GM12878 (cell line): ENCODE results near the gene ARL16. TPM values are rescaled to one million over a fixed set of nuclear protein-coding genes. Genes with fewer than 3 reads are reported as not detected.

Experiments
- ATAC-seq: fragments of 200-7000 bp; cut with Tn5 transposase; 3 replicates; pipeline ENCODE4 v1.9.1; 2020; ENCODE audit warnings: mild to moderate bottlenecking, moderate library complexity
- BruUV-seq: library from RNA; stranded (reverse); fragments of 400-500 nt; replicated peaks from 2 replicates; lab custom pipeline; 2021; lab: Mats Ljungman, UMichigan
- CTCF ChIA-PET: fragments of 300-600 bp; sonication (Branson Sonifier 250); formaldehyde crosslinking; extraction: SDS; loops from one replicate; lab custom pipeline; 2021; ENCODE audit warnings: inconsistent platforms; lab: Yijun Ruan, JAX
- POLR2A ChIA-PET: fragments of 350-600 bp; formaldehyde crosslinking; extraction: SDS; loops from one replicate; lab custom pipeline; 2021; ENCODE audit warnings: inconsistent platforms; lab: Charles Lee
- RAD21 ChIA-PET: fragments of 300-600 bp; sonication (Branson Sonifier 250); formaldehyde crosslinking; loops from one replicate; lab custom pipeline; 2023; ENCODE audit warnings: antibody characterized with exemption; ENCODE audit not compliant: unreplicated experiment; lab: Charles Lee
- SMC1A ChIA-PET: fragments of 300-600 bp; sonication (Branson Sonifier 250); formaldehyde crosslinking; loops from one replicate; lab custom pipeline; 2023; ENCODE audit not compliant: unreplicated experiment, uncharacterized antibody; lab: Charles Lee
- DNase-seq: peaks from one replicate; pipeline ENCODE4 v3.0.0-alpha.2; 2011; ENCODE audit warnings: low read depth, low spot score
- FAIRE-seq: peaks from 3 replicates; lab custom pipeline; 2011; peaks lifted over from hg19 to GRCh38; lab: Jason Lieb, UNC
- H2AFZ ChIP-seq: 2 replicates; pipeline ENCODE4 v1.6.0; 2011; ENCODE audit warnings: low read depth, low read length, control low read depth; ENCODE audit not compliant: control insufficient read depth
- H3K27ac ChIP-seq: 2 replicates; pipeline ENCODE4 v1.5.1; 2011; ENCODE audit warnings: control low read depth; ENCODE audit not compliant: control insufficient read depth, insufficient read depth
- H3K27me3 ChIP-seq, 2 experiments: replicated peaks in 1 of 2; 2 replicates each; pipeline versions ENCODE4 v1.6.0 to v1.6.1; 2011; ENCODE audit warnings: low read length in 1 of 2; ENCODE audit not compliant: control insufficient read depth in 2 of 2, insufficient read depth in 2 of 2
- H3K36me3 ChIP-seq, 2 experiments: 2 replicates each; pipeline ENCODE4 v1.5.1; 2011; ENCODE audit warnings: low read length in 1 of 2; ENCODE audit not compliant: control insufficient read depth in 2 of 2, insufficient read depth in 2 of 2
- H3K4me1 ChIP-seq: 2 replicates; pipeline ENCODE4 v1.6.1; 2011; ENCODE audit warnings: mild to moderate bottlenecking, low read length, moderate library complexity, mixed read lengths; ENCODE audit not compliant: control insufficient read depth, insufficient read depth
- H3K4me2 ChIP-seq: 2 replicates; pipeline ENCODE4 v1.6.0; 2011; ENCODE audit warnings: control low read depth; ENCODE audit not compliant: control insufficient read depth, insufficient read depth
- H3K4me3 ChIP-seq: fragments of 200-600 bp; sonication (generic); 2 replicates; pipeline ENCODE4 v1.5.1; 2016
- H3K79me2 ChIP-seq: 2 replicates; pipeline ENCODE4 v1.6.0; 2011; ENCODE audit warnings: low read length; ENCODE audit not compliant: control insufficient read depth, insufficient read depth
- H3K9ac ChIP-seq: 2 replicates; pipeline ENCODE4 v1.8.0; 2011; ENCODE audit warnings: low read length, control low read depth, mixed read lengths; ENCODE audit not compliant: control insufficient read depth, insufficient read depth
- H3K9me3 ChIP-seq: replicated peaks from 3 replicates; pipeline ENCODE4 v1.5.1; 2011; ENCODE audit warnings: mild to moderate bottlenecking, low read length; ENCODE audit not compliant: control insufficient read depth, insufficient read depth
- H4K20me1 ChIP-seq: 2 replicates; pipeline ENCODE4 v1.6.0; 2011; ENCODE audit not compliant: control insufficient read depth, insufficient read depth
- EED ChIP-seq: sonication (generic); IDR thresholded peaks from 2 replicates; pipeline ENCODE4 v1.6.1; 2016; ENCODE audit warnings: antibody characterized with exemption, low read depth
- GATAD2B ChIP-seq: fragments of 450-650 bp; conservative IDR thresholded peaks from 2 replicates; pipeline ENCODE4 v1.6.1; 2017; ENCODE audit warnings: low read depth, mild to moderate bottlenecking, moderate library complexity
- HCFC1 ChIP-seq: fragments of 150-350 bp; IDR thresholded peaks from 2 replicates; pipeline ENCODE4 v1.6.1; 2014; ENCODE audit warnings: low read length
- IRF3 ChIP-seq: fragments of 450-650 bp; IDR thresholded peaks from 2 replicates; pipeline ENCODE4 v1.6.1; 2014; ENCODE audit warnings: mild to moderate bottlenecking
- KLF5 ChIP-seq: fragments of 450-650 bp; IDR thresholded peaks from 2 replicates; pipeline ENCODE4 v1.6.1; 2014; ENCODE audit warnings: mild to moderate bottlenecking; ENCODE audit not compliant: partially characterized antibody
- NRF1 ChIP-seq: conservative IDR thresholded peaks from 2 replicates; pipeline ENCODE4 v1.6.1; 2011; ENCODE audit warnings: mild to moderate bottlenecking, low read depth, low read length, improper control_type of control experiment
- PAX5 ChIP-seq: IDR thresholded peaks from 2 replicates; pipeline ENCODE4 v1.6.1; 2011; ENCODE audit warnings: low read depth, low read length, borderline replicate concordance
- POLR2AphosphoS2 ChIP-seq: IDR thresholded peaks from 2 replicates; pipeline ENCODE4 v1.6.1; 2011; ENCODE audit warnings: low read depth, mild to moderate bottlenecking, low read length, improper control_type of control experiment, moderate library complexity
- POU2F2 ChIP-seq: IDR thresholded peaks from 3 replicates; pipeline ENCODE4 v1.6.1; 2011; ENCODE audit warnings: low read depth, mild to moderate bottlenecking, low read length, borderline replicate concordance
- RCOR1 ChIP-seq: conservative IDR thresholded peaks from 2 replicates; pipeline ENCODE4 v1.6.1; 2012; ENCODE audit warnings: low read depth, low read length, improper control_type of control experiment
- SMAD5 ChIP-seq: IDR thresholded peaks from 2 replicates; pipeline ENCODE4 v1.6.1; 2016; ENCODE audit warnings: antibody characterized with exemption, low read depth
- TCF3 ChIP-seq: IDR thresholded peaks from 2 replicates; pipeline ENCODE4 v1.6.1; 2012; ENCODE audit warnings: low read depth, mild to moderate bottlenecking, low read length, borderline replicate concordance; ENCODE audit not compliant: insufficient read depth
- YY1 ChIP-seq: IDR thresholded peaks from 2 replicates; pipeline ENCODE4 v1.6.1; 2011; ENCODE audit warnings: low read depth, mild to moderate bottlenecking, low read length
- WGBS: methylation state at CpG from one replicate; pipeline ENCODE4 v1.1.6; 2016; ENCODE audit warnings: low lambda C conversion rate; ENCODE audit not compliant: insufficient replicate concordance, insufficient coverage; ENCODE audit errors: missing lambda C conversion rate; 5-methylcytosine and 5-hydroxymethylcytosine counted together
- in situ Hi-C: fragments of 300-500 bp; cut with MboI; formaldehyde crosslinking; loops from 9 replicates; pipeline ENCODE4 v1.14.3; 2018; ENCODE audit warnings: mixed read lengths
- intact Hi-C: fragments of 100-400 bp; cut with micrococcal nuclease; formaldehyde crosslinking; loops from one replicate; pipeline ENCODE4 v1.14.2; 2022; ENCODE audit not compliant: unreplicated experiment
- polyA plus RNA-seq, 11 experiments: library from polyadenylated mRNA; depleted of rRNA in 4 of 11; unstranded in 6 of 11; stranded (reverse) in 5 of 11; fragments of >200 nt; fragmentation: Nextera tagmentation in 4 of 11; fragmentation: Illumina TruSeq in 1 of 11; extraction: Ambion mirVana in 4 of 11; extraction: Trizol in 1 of 11; gene quantifications; 1 replicate in 1 of 11; 2 replicates in 10 of 11; pipeline versions ENCODE4 v1.2.1 to v1.2.3, GENCODE V29; 2011 to 2016; ENCODE audit warnings: inconsistent platforms in 2 of 11, missing spikeins in 2 of 11, low read depth in 1 of 11
- total RNA-seq, 4 experiments: library from RNA; depleted of rRNA in 3 of 4; stranded (reverse); fragments of >200 nt in 3 of 4; fragmentation: Illumina TruSeq in 1 of 4; extraction: Trizol in 1 of 4; gene quantifications; 2 replicates each; pipeline versions ENCODE4 v1.2.1 to v1.2.3, GENCODE V29; 2013 to 2021
- TF ChIP-seq, protein P1 (sequence below): fragments of 450-650 bp; IDR thresholded peaks from 2 replicates; pipeline ENCODE4 v1.6.1; 2016; ENCODE audit warnings: mild to moderate bottlenecking, moderate library complexity, borderline replicate concordance

Gene ARL16
- total and polyA plus RNA-seq, 10 of the 15 experiments (the other 5 are each of a cell fraction or from before 2014, with no cell fraction given), result 4.7 to 47.6 (median 30.9) TPM

DNA sequence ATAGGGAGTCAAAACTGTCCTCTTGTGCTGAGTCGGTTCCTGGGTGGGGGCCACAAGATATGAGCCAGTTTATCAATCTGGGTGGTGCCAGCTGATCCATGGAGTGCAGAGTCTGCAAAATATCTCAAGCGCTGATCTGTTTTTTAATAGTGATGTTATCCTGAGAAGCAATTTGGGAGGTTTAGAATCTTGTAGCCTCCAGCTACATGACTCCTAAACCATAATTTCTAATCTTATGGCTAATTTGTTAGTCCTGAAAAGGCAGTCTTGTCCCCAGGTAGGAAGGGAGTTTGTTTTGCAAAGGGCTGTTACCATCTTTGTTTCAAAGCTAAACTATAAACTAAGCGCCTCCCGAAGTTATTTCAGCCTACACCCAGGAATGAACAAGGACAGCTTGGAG lies 44.9 kb downstream of the ARL16 start (continued):
- TF ChIP-seq, protein P1, sequence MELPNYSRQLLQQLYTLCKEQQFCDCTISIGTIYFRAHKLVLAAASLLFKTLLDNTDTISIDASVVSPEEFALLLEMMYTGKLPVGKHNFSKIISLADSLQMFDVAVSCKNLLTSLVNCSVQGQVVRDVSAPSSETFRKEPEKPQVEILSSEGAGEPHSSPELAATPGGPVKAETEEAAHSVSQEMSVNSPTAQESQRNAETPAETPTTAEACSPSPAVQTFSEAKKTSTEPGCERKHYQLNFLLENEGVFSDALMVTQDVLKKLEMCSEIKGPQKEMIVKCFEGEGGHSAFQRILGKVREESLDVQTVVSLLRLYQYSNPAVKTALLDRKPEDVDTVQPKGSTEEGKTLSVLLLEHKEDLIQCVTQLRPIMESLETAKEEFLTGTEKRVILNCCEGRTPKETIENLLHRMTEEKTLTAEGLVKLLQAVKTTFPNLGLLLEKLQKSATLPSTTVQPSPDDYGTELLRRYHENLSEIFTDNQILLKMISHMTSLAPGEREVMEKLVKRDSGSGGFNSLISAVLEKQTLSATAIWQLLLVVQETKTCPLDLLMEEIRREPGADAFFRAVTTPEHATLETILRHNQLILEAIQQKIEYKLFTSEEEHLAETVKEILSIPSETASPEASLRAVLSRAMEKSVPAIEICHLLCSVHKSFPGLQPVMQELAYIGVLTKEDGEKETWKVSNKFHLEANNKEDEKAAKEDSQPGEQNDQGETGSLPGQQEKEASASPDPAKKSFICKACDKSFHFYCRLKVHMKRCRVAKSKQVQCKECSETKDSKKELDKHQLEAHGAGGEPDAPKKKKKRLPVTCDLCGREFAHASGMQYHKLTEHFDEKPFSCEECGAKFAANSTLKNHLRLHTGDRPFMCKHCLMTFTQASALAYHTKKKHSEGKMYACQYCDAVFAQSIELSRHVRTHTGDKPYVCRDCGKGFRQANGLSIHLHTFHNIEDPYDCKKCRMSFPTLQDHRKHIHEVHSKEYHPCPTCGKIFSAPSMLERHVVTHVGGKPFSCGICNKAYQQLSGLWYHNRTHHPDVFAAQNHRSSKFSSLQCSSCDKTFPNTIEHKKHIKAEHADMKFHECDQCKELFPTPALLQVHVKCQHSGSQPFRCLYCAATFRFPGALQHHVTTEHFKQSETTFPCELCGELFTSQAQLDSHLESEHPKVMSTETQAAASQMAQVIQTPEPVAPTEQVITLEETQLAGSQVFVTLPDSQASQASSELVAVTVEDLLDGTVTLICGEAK, result no peak

GRCh38 chr17:81636505-81637288 lies 46.9 kb downstream of the ARL16 start, which contains the start of the genes NPLOC4 and TSPAN10:
NPLOC4 (minus strand) TSS chr17:81637112; CDS start chr17:81636930, 182 bp downstream.
TSPAN10 (plus strand) TSS chr17:81637196; CDS start chr17:81642413, 5,217 bp downstream.
- ChIA-PET SMC1A (no interaction called here), POLR2A (interaction anchor here (0.6 kb wide), 1 partner anchor 31 kb away, joined by 12 read pairs; no protein-coding TSS in a partner anchor), CTCF (interaction anchor here (0.6 to 0.7 kb wide), 2 partner anchors 49 to 1640 kb away, joined by 3 to 4 read pairs; no protein-coding TSS in a partner anchor), RAD21 (no interaction called here)
- Histone ChIP-seq H3K4me2 (peak within 1 kb of the TSS; percentile 88), H2AFZ (peak within 1 kb of the TSS; percentile 100), H3K27me3 (no peaks in the 10 kb centered on the region), H3K9ac (peak within 1 kb of the TSS; percentile 90), H3K36me3 (no peaks in the 10 kb centered on the region), H4K20me1 (no peaks in the 10 kb centered on the region), H3K79me2 (peaks cover 36% of the 10 kb centered on the region), H3K27ac (peak within 1 kb of the TSS; percentile 80), H3K4me3 (peak within 1 kb of the TSS; percentile 90), H3K9me3 (no peaks in the 10 kb centered on the region), H3K4me1 (peaks cover 4% of the 10 kb centered on the region)
- FAIRE-seq (peak; percentile 65), DNase-seq (peak; percentile 49), ATAC-seq (peak; percentile 90)
- intact Hi-C loops, result loop anchor here (2.0 kb wide), 1 partner anchor 30 kb away; the partner anchor contains the start of genes CCDC137 and OXLD1
- in situ Hi-C loops, result no loop called here
- no TSS peak for BruUV-seq
- under 1% methylated on average over 45 of the region's 77 CpGs for WGBS
- peak; percentile 81; the same call in 1 of the 2 replicates for TF ChIP-seq POLR2AphosphoS2
- peak; percentile 81 for TF ChIP-seq HCFC1
- TF ChIP-seq IRF3, result 0 out of 2 replicates have a peak, but pooled peaks have one; percentile 47
- 0 out of 2 replicates have a peak, but pooled peaks have one; percentile 17 for TF ChIP-seq PAX5
- peak; percentile 71 for TF ChIP-seq KLF5
- peak; percentile 56; the same call in 1 of the 2 replicates for TF ChIP-seq SMAD5
- TF ChIP-seq NRF1, result peak; percentile 81
- 0 out of 2 replicates have a peak, but pooled peaks have one; percentile 74 for TF ChIP-seq RCOR1
- peak; percentile 98 for TF ChIP-seq GATAD2B
- TF ChIP-seq EED, result 0 out of 2 replicates have a peak, but pooled peaks have one; percentile 16
- TF ChIP-seq POU2F2, result peak; percentile 84; the same call in 2 of the 3 replicates
- TF ChIP-seq YY1, result peak; percentile 91
- TF ChIP-seq TCF3, result peak; percentile 79
